Activated T-cell treated with anti-CD3 and anti-CD28 coated beads, Interleukin-2, amount 50 U/mL, for 48 hours (primary cell): ENCODE measurements around the gene ZNF600.
"Not testable (repeated sequence)": the region's sequence is repeated elsewhere in the genome, so short reads cannot be mapped to it uniquely, and the experiment has no call there.

Experiments used
- DNase-seq, 2 experiments: peaks; one replicate each; pipeline ENCODE4 v3.0.0-alpha.2; 2020

ZNF600 gene

DNA sequence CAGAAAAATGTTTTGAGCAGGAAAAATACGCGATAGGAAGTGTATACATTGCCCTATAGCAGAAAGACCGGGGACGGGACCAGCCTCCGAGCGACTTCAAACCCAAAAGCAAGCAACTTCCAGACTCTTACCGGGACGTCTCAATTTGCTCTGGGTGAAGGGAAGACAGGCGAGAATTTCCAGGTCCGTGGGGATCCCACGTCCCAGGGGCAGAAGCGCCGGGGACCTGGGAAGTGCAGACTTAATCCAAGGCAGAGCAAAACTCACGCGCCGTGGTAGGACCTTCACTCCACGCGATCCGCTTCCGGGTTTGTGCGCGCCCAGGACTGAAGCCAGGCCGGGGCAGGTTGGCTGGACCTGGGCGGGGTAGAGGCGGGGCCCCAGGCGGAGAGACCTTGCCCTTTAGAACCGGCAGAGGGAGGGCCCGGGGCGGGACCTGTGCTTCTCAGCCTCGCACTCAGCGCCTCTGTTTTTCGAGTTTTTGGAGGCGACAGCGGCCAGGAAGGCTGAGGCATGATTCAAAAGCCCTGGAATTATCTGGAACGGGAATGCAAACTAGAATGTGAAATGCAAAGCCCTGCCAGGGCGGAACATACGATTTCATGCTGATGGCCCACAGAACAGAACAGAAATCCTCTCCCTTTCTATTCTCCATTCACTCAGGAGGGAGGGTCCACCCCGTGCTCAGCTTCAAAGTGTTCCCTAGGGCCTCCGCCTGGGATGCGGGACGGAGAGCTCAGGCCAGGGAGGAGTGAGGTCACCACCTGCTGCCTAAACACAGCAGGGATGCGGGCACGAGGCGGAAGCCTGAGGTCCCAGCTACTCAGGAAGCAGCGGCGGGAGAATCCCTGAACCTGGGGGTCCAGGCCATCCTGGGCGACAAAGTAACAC is at the start of gene ZNF600:
Gene ZNF600, minus strand, starts transcription at position 328 of the 891 bp plus-strand sequence. CDS start 7,903 bp downstream, outside the sequence.
- DNase-seq, result peak; percentile 78 to 82

DNA sequence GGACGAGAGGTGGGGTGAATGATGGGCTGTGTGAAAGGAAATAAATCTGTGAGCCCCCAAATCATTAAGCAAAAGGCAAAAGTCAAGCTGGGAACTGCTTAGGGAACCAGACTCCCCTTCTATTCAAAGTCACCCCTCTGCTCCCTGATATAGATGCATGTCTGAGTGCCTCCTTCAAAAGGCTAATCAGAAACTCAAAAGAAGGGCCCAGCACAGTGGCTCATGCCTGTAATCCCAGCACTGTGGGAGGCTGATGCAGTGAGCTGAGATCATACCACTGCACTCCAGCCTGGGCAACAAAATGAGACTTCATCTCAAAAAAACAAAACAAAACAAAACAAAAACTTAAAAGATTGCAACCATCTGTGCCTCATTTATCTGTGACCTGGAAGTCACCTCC is 47.7 kb upstream of the ZNF600 start:
- DNase-seq, result not testable (repeated sequence)

DNA sequence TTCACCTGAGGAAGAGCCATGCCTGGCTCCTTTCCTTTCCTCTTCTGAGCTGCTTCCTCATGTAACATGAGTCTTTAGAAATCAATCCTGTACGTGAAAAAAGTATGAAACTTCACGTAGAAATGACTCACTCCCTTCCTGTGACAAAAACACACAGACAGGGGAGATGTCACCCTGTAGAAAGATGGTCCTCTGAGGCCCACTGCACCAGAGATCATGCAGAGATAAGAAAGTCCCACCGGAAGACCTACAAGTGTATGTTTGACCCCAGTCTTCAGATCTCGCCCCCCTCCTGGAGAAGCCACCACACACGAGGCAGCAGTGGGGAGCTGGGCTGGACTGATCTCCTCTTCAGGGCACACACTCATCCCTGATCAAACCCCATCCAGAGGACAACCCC is 47.0 kb upstream of the ZNF600 start:
- not testable (repeated sequence) for DNase-seq

- not testable (repeated sequence) for DNase-seq
Measured at GRCh38 chr19:52829866-52830265, 43.3 kb upstream of the ZNF600 start.

DNA sequence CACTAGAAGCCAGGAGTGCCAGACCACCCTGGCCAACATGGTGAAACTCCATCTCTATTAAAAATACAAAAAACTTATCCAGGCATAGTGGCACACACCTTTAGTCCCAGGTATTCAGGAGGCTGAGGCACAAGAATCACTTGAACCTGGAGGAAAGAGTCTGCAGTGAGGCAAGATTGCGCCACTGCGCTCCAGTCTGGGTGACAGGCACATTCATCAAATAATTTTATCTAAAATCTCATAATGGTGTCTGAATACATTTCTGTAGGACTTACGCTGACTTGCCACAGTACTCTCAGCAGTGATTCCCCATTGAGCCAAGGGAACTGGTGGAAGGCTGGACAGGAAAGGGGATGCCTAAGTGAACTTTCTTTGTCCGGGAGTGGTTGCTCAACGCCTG is 39.2 kb upstream of the ZNF600 start:
- DNase-seq, result no peak

DNA sequence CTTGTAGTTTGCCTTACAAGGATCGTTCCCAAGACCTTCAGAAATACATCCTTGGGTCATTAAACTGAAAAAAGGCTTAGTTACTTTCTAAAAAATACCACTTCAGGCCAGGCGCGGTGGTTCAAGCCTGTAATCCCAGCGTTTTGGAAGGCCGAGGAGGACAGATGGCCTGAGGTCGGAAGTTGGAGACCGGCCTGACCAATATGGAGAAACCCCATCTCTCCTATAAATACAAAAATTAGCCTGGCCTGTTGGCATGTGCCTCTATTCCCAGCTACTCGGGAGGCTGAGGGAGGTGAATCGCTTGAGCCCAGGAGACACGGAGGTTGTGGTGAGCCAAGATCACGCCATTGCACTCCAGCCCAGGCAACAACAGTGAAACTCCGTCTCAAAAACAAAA is 37.1 kb upstream of the ZNF600 start:
- DNase-seq, result no peak

DNA sequence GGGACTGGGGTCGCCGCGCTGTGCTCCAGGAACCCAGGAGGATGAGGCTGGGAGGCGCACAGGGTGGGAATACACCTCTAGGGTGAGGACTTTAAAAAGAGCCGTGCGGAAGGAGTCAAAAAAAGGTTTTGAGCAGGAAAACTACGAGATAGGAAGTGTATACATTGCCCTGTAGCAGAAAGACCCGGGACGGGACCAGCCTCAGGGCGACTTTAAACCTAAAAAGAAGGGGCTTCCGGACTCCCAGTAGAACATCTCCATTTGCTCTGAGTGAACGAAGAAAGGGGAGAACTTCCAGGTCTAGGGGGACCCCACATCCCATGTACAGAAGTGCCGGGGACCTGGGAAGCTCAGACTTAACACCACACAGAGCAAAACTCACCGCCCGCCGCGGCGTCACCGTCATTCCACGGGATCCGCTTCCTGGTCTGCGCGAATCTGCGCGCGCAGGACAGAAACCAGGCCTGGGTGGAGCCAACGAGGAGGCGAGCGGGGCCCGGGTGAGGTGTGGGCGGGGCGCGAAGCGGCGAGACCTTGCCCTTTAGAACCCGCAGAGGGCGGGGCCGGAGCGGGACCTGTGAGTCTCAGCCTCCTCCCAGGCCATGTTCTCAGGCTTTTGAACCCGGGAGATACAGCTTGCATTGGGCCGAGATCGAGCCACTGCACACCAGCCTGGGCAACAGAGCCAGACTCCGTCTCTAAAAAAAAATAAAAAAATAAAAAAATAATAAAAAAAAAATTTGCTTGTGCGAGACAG is 34.8 kb upstream of the ZNF600 start, which contains the start of gene ZNF28:
Gene ZNF28, minus strand, starts transcription at position 430 of the 757 bp plus-strand sequence. CDS start 3,675 bp downstream, outside the sequence.
- DNase-seq, result peak; percentile 70 to 76

- peak; percentile 25 to 30 for DNase-seq
Measured at GRCh38 chr19:52820472-52821203, 34.0 kb upstream of the ZNF600 start.

GRCh38 chr19:52809801-52810200 is 23.2 kb upstream of the ZNF600 start:
- DNase-seq, result no peak

DNA sequence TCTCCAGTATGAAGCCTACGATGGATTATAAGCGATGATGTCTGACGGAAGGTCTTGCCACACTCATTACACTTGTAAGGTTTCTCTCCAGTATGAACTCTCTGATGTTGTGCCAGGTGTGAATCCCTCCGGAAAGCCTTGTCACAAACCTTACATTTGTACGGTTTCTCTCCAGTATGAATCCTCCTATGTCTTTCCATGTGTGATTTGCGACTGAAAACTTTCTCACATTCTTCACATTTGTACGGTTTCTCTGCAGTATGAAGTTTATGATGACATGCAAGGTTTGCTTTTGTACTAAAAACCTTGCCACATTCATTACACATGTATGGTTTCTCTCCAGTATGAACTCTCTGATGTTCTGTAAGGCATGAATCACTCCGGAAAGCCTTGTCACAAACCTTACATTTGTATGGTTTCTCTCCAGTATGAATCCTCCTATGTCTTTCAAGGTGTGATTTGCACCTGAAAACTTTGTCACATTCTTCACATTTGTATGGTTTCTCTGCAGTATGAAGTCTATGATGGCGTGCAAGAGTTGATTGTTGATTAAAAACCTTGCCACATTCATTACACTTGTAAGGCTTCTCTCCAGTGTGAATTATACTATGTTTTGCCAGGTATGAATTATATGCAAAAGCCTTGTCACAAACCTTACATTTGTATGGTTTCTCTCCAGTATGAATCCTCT is 13.5 kb upstream of the ZNF600 start:
- not testable (repeated sequence) for DNase-seq

- DNase-seq, result no peak
Measured at GRCh38 chr19:52789440-52789839, 2.8 kb upstream of the ZNF600 start.

DNA sequence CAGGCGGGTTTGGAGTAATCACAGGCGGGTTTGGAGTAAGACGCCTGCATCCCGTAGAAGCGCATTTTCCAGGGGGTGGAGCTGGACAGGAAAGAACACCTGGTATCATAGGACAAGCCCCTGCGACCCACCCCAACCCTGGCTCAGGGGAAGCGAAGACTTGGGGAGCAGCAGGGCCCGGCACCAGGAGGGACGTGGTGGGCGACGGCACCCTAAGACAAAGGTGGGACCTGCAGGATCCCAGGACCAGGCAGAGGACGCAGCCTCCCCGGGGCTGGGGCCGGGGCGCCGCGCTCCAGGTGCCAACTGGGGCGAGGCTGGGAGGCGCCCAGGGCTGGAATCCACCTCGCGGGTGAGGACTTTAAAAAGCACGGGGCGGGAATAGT is 520 bp downstream of the ZNF600 start:
- DNase-seq, result no peak

GRCh38 chr19:52785506-52785905 is 1.1 kb downstream of the ZNF600 start:
- no peak for DNase-seq

- DNase-seq, result not testable (repeated sequence)
Measured at GRCh38 chr19:52782864-52783263, 3.7 kb downstream of the ZNF600 start.

DNA sequence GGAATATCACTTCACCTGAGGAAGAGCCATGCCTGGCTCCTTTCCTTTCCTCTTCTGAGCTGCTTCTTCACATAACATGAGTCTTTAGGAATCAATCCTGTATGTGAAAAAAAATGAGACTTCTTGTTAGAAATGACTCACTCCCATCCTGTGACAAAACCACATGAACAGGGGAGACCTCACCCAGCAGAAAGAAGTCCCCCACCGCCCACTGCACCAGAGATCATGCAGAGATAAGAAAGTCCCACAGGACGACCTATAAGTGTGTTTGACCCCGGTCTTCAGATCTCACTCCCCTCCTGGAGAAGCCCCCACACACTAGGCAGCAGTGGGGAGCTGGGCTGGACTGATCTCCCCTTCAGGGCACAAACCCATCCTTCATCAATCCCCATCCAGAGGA is 7.8 kb downstream of the ZNF600 start:
- DNase-seq, result peak; percentile 39 to 49

GRCh38 chr19:52756447-52756846 is 30.1 kb downstream of the ZNF600 start:
- not testable (repeated sequence) for DNase-seq

GRCh38 chr19:52749780-52750179 is 36.8 kb downstream of the ZNF600 start:
- DNase-seq, result no peak

- no peak for DNase-seq
Measured at GRCh38 chr19:52748336-52748950, 38.1 kb downstream of the ZNF600 start.

GRCh38 chr19:52745919-52746318 is 40.7 kb downstream of the ZNF600 start:
- DNase-seq, result not testable (repeated sequence)

- DNase-seq, result no peak
Measured at GRCh38 chr19:52743091-52743490, 43.5 kb downstream of the ZNF600 start.

DNA sequence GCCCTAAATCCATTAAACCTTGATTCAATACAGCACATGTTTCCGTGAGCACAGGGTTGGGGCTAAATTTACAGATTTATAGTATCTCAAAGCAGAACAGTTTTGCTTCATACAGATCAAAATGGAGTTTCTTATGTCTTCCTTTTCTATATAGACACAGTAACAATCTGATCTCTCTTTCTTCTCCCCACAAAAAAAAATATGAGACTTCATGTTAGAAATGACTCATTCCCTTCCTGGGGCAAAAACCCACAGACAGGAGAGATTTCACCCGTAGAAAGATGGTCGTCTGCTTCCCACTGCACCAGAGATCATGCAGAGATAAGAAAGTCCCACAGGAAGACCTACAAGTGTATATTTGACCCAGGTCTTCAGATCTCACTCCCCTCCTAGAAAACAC is 44.1 kb downstream of the ZNF600 start:
- DNase-seq, result no peak

DNA sequence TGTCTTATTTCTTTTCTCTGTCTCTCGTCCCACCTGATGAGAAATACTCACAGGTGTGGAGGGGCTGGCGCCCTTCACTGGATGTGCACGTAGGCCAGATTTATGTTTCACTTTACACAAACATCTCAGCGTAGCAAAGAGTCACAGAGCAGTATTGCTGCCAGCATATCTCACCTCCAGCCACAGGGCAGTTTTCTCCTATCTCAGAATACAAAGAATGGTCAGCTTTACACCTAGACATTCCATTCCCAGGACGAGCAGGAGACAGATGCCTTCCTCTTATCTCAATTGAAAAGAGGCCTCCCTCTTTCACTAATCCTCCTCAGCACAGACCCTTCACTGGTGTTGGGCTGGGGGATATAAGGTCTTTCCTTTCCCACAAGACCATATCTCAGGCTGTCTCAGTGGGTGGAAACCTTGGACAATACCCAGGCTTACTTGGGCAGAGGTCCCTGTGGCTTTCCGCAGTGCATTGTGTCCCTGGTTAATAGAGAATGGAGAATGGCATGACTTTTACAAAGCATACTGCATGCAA is 44.6 kb downstream of the ZNF600 start:
- DNase-seq, result no peak
